ENCODE results near the gene KCNIP1. TPM values are rescaled to one million over a fixed set of nuclear protein-coding genes. Genes with fewer than 3 reads are reported as not detected.

The KCNIP1 gene
- total RNA-seq, 3 donors from 2014 or later (not counting 1 experiment from before 2014, with no cell fraction given): not detected

- Mint-ChIP-seq H3K27me3 (ENCODE audit: low read depth in 2 of 2) (peaks cover 38 to 46% of the 10 kb centered on the region in 2 donors), H3K36me3 (no peaks in the 10 kb centered on the region), H3K4me3 (no peak overlapping the region), H3K9me3 (no peaks in the 10 kb centered on the region), H3K27ac (no peak overlapping the region), H3K4me1 (peaks cover 0 to 4% of the 10 kb centered on the region in 2 donors)
- DNase-seq (no peak), ATAC-seq (no peak)
- Histone ChIP-seq H3K36me3 (ENCODE audit: control insufficient read depth, insufficient read depth, low read length) (no peaks in the 10 kb centered on the region), H3K4me1 (ENCODE audit: control insufficient read depth, insufficient read depth, low read length) (no peaks in the 10 kb centered on the region), H3K9me3 (ENCODE audit: control insufficient read depth, insufficient read depth, low read length) (no peaks in the 10 kb centered on the region), H3K27ac (ENCODE audit: low read length) (no peak overlapping the region), H3K27me3 (ENCODE audit: control insufficient read depth, insufficient read depth, low read length) (peaks cover 6% of the 10 kb centered on the region), H3K4me3 (ENCODE audit: low read length) (no peak overlapping the region)
- 100% methylated on average over 2 of the region's 2 CpGs for WGBS (ENCODE audit: insufficient coverage)
- intact Hi-C loops (cut with micrococcal nuclease): no loop called here
- no peak for TF ChIP-seq CTCF (IDR thresholded peaks at IDR 0.05)
Observed at GRCh38 chr5:170499621-170500020, 4.2 kb upstream of the KCNIP1 start.

GRCh38 chr5:170501361-170501760, 2.5 kb upstream of the KCNIP1 start:
- Histone ChIP-seq H3K36me3 (ENCODE audit: control insufficient read depth, insufficient read depth, low read length) (no peaks in the 10 kb centered on the region), H3K27ac (ENCODE audit: low read length) (no peak overlapping the region), H3K9me3 (ENCODE audit: control insufficient read depth, insufficient read depth, low read length) (no peaks in the 10 kb centered on the region), H3K4me3 (ENCODE audit: low read length) (no peak overlapping the region), H3K27me3 (ENCODE audit: control insufficient read depth, insufficient read depth, low read length) (peaks cover 9% of the 10 kb centered on the region), H3K4me1 (ENCODE audit: control insufficient read depth, insufficient read depth, low read length) (no peaks in the 10 kb centered on the region)
- no peak for TF ChIP-seq CTCF (IDR thresholded peaks at IDR 0.05)
- Mint-ChIP-seq H3K27ac (no peak overlapping the region), H3K36me3 (no peaks in the 10 kb centered on the region), H3K4me3 (no peak overlapping the region), H3K9me3 (no peaks in the 10 kb centered on the region), H3K27me3 (ENCODE audit: low read depth in 2 of 2) (peaks cover 38 to 46% of the 10 kb centered on the region in 2 donors), H3K4me1 (peaks cover 0 to 4% of the 10 kb centered on the region in 2 donors)
- DNase-seq (no peak), ATAC-seq (no peak)
- WGBS (ENCODE audit: insufficient coverage): 27% methylated on average over 1 of the region's 1 CpG
- intact Hi-C loops (cut with micrococcal nuclease): no loop called here

GRCh38 chr5:170501931-170502330, 1.9 kb upstream of the KCNIP1 start:
- H3K27me3 ChIP-seq (ENCODE audit: control insufficient read depth, insufficient read depth, low read length): peaks cover 9% of the 10 kb centered on the region

More at GRCh38 chr5:170501931-170502330, 1.9 kb upstream of the KCNIP1 start:
- no peaks in the 10 kb centered on the region for H3K36me3 Mint-ChIP-seq
- Histone ChIP-seq H3K27ac (ENCODE audit: low read length) (no peak overlapping the region), H3K36me3 (ENCODE audit: control insufficient read depth, insufficient read depth, low read length) (no peaks in the 10 kb centered on the region), H3K4me3 (ENCODE audit: low read length) (no peak overlapping the region), H3K4me1 (ENCODE audit: control insufficient read depth, insufficient read depth, low read length) (no peaks in the 10 kb centered on the region), H3K9me3 (ENCODE audit: control insufficient read depth, insufficient read depth, low read length) (no peaks in the 10 kb centered on the region)
- H3K4me3 Mint-ChIP-seq: no peak overlapping the region
- H3K9me3 Mint-ChIP-seq: no peaks in the 10 kb centered on the region
- intact Hi-C loops (cut with micrococcal nuclease): no loop called here
- peaks cover 34 to 40% of the 10 kb centered on the region in 2 donors for H3K27me3 Mint-ChIP-seq (ENCODE audit: low read depth in 2 of 2)
- 20% methylated on average over 2 of the region's 2 CpGs for WGBS (ENCODE audit: insufficient coverage)
- DNase-seq: no peak
- no peak for TF ChIP-seq CTCF (IDR thresholded peaks at IDR 0.05)
- ATAC-seq: no peak
- H3K4me1 Mint-ChIP-seq: peaks cover 0 to 4% of the 10 kb centered on the region in 2 donors
- no peak overlapping the region for H3K27ac Mint-ChIP-seq

Data from natural killer cell (primary cell).